Esophagus muscularis mucosa (tissue), 4 donors: ENCODE measurements around the gene STK32B. TPM values are rescaled to one million over a fixed set of nuclear protein-coding genes. Genes with fewer than 3 reads are reported as not detected.

ENCODE experiments used
- DNase-seq: peaks from one replicate; pipeline ENCODE4 v3.0.0-alpha.2; 2017; ENCODE audit errors: extremely low spot score
- H3K27ac ChIP-seq, 4 donors: fragments of 200-600 bp; sonication (generic); replicated peaks in 1 of 4; 1 replicate in 3 of 4; 2 replicates in 1 of 4; pipeline ENCODE4 v1.5.1; 2016 to 2019; ENCODE audit warnings: mild to moderate bottlenecking in 1 of 4
- H3K27me3 ChIP-seq, 4 donors: fragments of 200-600 bp; sonication (generic); one replicate each; pipeline versions ENCODE4 v1.5.1 to v1.6.0; 2016 to 2019
- H3K36me3 ChIP-seq, 4 donors: fragments of 200-600 bp; sonication (generic); one replicate each; pipeline ENCODE4 v1.5.1; 2016 to 2019
- H3K4me1 ChIP-seq, 4 donors: fragments of 200-600 bp; sonication (generic); one replicate each; pipeline ENCODE4 v1.5.1; 2016 to 2019
- H3K4me3 ChIP-seq, 4 donors: fragments of 200-600 bp; sonication (generic); 1 replicate in 2 of 4; 2 replicates in 2 of 4; pipeline ENCODE4 v1.5.1; 2016 to 2019; ENCODE audit warnings: mild to moderate bottlenecking in 4 of 4, moderate library complexity in 1 of 4
- H3K9me3 ChIP-seq, 4 donors: fragments of 200-600 bp; sonication (generic); 1 replicate in 3 of 4; 2 replicates in 1 of 4; pipeline ENCODE4 v1.5.1; 2016 to 2019
- EP300 ChIP-seq: sonication (generic); formaldehyde crosslinking; IDR thresholded peaks from one replicate; pipeline ENCODE4 v1.6.1; 2017; ENCODE audit warnings: antibody characterized with exemption
- POLR2A ChIP-seq: fragments of 450-650 bp; IDR thresholded peaks from one replicate; pipeline ENCODE4 v1.6.1; 2017; ENCODE audit warnings: antibody characterized with exemption, moderate library complexity, mild to moderate bottlenecking, low read depth
- POLR2AphosphoS5 ChIP-seq, 2 donors: sonication (generic); formaldehyde crosslinking; IDR thresholded peaks; one replicate each; pipeline ENCODE4 v1.6.1; 2017; ENCODE audit warnings: antibody characterized with exemption in 2 of 2
- WGBS: methylation state at CpG from one replicate; pipeline ENCODE4 v1.1.5; 2018; 5-methylcytosine and 5-hydroxymethylcytosine counted together
- intact Hi-C: fragments of 100-400 bp; cut with DNase I; formaldehyde crosslinking; loops from one replicate; pipeline ENCODE4 v1.15.1; 2023
- total RNA-seq, 4 donors: library from RNA; depleted of rRNA; stranded (reverse); fragments of >200 nt; gene quantifications; one replicate each; pipeline versions ENCODE4 v1.1.0 to v1.2.1, GENCODE V29; 2016
- TF ChIP-seq, protein P1 (sequence below), 3 experiments: fragments of 200-600 bp in 2 of 3; fragments of 450-650 bp in 1 of 3; sonication (generic) in 2 of 3; IDR thresholded peaks; one replicate each; pipeline ENCODE4 v1.5.1; 2017 to 2019; ENCODE audit warnings: antibody characterized with exemption in 3 of 3, mild to moderate bottlenecking in 2 of 3, moderate library complexity in 1 of 3

The STK32B gene
- total RNA-seq, 4 donors from 2014 or later: 1.7 to 3.8 (median 2.7) TPM

DNA sequence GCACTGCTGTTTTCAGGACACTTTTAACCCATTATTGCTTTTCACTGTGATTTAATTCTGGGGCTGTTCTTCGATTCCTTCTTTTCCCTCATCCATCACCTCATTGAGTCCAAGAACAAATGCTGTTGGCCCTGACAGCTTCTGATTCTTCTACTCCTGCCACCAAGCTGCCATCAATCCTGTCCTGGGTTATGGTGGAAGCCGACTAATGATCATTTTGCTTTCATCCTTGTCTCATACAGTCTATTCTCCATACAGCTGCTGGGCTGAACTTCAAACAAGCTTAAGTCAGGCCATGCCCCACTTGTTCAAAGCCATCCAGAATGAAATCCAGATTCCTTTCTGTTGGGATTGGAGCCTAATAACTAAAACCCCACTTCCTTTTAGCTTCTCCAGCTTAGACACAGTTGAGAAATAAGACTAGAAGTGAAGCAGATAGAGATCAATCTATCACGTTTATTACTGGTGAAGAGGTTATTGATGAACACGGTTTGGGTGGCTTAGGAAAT is 161.9 kb downstream of the STK32B start:
- Histone ChIP-seq H3K36me3 (no peaks in the 10 kb centered on the region), H3K9me3 (no peaks in the 10 kb centered on the region), H3K4me3 (no peak overlapping the region), H3K27ac (no peak overlapping the region), H3K27me3 (no peaks in the 10 kb centered on the region), H3K4me1 (no peaks in the 10 kb centered on the region)
- TF ChIP-seq, protein P1, sequence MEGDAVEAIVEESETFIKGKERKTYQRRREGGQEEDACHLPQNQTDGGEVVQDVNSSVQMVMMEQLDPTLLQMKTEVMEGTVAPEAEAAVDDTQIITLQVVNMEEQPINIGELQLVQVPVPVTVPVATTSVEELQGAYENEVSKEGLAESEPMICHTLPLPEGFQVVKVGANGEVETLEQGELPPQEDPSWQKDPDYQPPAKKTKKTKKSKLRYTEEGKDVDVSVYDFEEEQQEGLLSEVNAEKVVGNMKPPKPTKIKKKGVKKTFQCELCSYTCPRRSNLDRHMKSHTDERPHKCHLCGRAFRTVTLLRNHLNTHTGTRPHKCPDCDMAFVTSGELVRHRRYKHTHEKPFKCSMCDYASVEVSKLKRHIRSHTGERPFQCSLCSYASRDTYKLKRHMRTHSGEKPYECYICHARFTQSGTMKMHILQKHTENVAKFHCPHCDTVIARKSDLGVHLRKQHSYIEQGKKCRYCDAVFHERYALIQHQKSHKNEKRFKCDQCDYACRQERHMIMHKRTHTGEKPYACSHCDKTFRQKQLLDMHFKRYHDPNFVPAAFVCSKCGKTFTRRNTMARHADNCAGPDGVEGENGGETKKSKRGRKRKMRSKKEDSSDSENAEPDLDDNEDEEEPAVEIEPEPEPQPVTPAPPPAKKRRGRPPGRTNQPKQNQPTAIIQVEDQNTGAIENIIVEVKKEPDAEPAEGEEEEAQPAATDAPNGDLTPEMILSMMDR (IDR thresholded peaks at IDR 0.05): no peak
- TF ChIP-seq POLR2AphosphoS5 (IDR thresholded peaks at IDR 0.05): no peak
- no peak for TF ChIP-seq POLR2A
- no peak for TF ChIP-seq EP300
- intact Hi-C loops: no loop called here
- 70% methylated on average over 4 of the region's 4 CpGs for WGBS
- no peak for DNase-seq

GRCh38 chr4:5215321-5215720 is 164.0 kb downstream of the STK32B start:
- no peaks in the 10 kb centered on the region for H3K4me1 ChIP-seq

GRCh38 chr4:5217421-5217820 is 166.1 kb downstream of the STK32B start:
- no peak for TF ChIP-seq POLR2A
- no peak for TF ChIP-seq POLR2AphosphoS5 (IDR thresholded peaks at IDR 0.05)
- TF ChIP-seq EP300: no peak
- TF ChIP-seq, protein P1 (IDR thresholded peaks at IDR 0.05): no peak
- no peaks in the 10 kb centered on the region for H3K4me1 ChIP-seq
- intact Hi-C loops: no loop called here
- no peak for DNase-seq
- H3K36me3 ChIP-seq: no peaks in the 10 kb centered on the region
- no peaks in the 10 kb centered on the region for H3K27me3 ChIP-seq
- no peak overlapping the region for H3K27ac ChIP-seq
- peaks cover 0 to 21% (median 8%) of the 10 kb centered on the region in 4 donors for H3K9me3 ChIP-seq
- no peak overlapping the region for H3K4me3 ChIP-seq
- 50% methylated on average over 1 of the region's 1 CpG for WGBS

More at GRCh38 chr4:5215321-5215720, 164.0 kb downstream of the STK32B start:
- Histone ChIP-seq H3K36me3 (no peaks in the 10 kb centered on the region), H3K9me3 (peaks cover 0 to under 1% (median 0%) of the 10 kb centered on the region in 4 donors), H3K27ac (no peak overlapping the region), H3K4me3 (no peak overlapping the region), H3K27me3 (no peaks in the 10 kb centered on the region)
- TF ChIP-seq EP300: no peak
- TF ChIP-seq POLR2AphosphoS5 (IDR thresholded peaks at IDR 0.05): no peak
- TF ChIP-seq, protein P1 (IDR thresholded peaks at IDR 0.05): no peak
- TF ChIP-seq POLR2A: no peak
- WGBS: 60% methylated on average over 2 of the region's 2 CpGs
- intact Hi-C loops: no loop called here
- no peak for DNase-seq

DNA sequence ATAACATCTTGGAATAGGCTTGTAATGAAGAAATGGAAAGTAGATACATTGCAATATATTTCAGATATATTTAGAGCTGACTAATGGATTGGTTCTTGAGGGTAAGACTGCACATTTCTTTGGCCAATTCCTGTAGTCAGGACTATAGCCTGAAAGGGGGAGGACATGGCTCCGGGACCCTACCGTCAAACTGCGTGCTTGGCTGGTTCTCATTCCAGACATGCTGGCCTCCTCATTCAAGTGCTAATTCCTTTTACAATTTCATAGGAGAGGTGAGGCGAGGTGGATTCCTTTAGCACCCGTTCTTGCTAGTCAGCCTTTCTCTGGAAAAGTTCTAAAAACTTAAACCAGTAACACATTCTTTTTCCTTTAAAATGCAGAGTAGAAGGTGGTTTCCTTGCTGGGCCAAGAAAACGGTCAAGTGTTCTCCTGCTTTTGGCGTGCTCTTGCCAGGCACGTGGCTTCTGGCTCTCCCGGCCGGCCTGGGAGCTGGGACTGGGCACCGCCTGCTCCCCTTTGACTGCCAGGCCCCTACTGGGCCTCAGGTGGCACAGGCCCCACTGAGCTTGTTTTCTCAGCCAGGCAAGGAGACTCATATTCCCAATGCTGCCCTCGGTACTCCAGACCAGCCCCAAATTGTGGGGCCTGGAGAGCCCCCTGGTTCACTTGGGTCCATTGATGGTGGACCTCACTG is 167.2 kb downstream of the STK32B start:
- DNase-seq: no peak
- 79% methylated on average over 12 of the region's 12 CpGs for WGBS
- intact Hi-C loops: no loop called here
- Histone ChIP-seq H3K27ac (no peak overlapping the region), H3K4me3 (no peak overlapping the region), H3K27me3 (no peaks in the 10 kb centered on the region), H3K36me3 (no peaks in the 10 kb centered on the region), H3K9me3 (peaks cover 0 to 31% (median 11%) of the 10 kb centered on the region in 4 donors), H3K4me1 (no peaks in the 10 kb centered on the region)
- TF ChIP-seq POLR2A (no peak), EP300 (no peak), POLR2AphosphoS5 (IDR thresholded peaks at IDR 0.05) (no peak)
- TF ChIP-seq, protein P1 (IDR thresholded peaks at IDR 0.05): no peak
